ENCODE results near the gene ROM1.

The ROM1 gene, protein sequence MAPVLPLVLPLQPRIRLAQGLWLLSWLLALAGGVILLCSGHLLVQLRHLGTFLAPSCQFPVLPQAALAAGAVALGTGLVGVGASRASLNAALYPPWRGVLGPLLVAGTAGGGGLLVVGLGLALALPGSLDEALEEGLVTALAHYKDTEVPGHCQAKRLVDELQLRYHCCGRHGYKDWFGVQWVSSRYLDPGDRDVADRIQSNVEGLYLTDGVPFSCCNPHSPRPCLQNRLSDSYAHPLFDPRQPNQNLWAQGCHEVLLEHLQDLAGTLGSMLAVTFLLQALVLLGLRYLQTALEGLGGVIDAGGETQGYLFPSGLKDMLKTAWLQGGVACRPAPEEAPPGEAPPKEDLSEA

DNA sequence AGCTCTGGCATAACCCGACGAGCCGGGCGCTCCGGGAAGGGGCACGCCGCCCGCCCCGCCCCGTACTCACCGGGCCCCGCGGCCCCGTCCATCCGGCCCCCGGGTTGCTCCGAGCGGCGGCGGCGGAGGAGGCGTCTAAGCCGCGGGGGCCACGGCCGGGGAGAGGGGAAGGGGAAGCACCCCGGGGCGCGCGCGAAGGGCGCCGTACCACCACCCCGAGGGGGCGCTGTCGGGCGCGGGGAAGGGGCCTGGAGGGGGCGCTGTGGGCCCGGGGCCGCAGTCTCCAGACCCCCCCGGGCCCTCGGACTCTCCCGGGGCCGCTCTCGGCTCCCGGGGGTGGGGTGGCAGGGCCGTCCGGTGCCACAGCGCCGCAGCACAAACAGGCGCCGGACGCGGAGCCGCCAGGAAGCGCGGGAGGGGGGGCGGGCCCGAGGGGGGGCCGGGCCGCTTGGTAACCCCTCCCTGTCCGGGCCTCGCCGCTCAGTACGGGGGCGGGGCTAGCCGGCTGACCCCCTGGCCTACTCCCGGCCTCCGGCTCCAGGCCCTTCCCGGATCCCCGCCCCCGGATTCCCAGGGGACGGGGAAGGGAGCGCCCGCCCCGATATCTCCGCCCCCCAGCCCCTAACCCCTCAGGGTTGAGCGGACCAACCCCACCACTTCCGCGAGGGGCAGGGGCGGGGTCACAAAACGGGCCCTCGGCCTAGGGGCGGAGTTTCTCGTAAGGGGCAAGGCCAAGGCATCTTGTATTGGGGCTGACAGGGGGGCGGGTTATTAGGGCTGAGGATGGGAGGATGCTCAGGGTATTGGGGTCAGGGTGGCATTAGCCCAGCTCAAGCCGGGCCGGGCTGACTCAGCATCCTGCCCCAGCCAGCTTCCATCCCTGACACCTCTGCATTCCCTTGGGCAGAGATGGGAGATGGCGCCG, at the start of gene ROM1, which contains the start of gene EML3:
ROM1 (plus strand) TSS at position 892 of the 925 bp plus-strand sequence; CDS start at position 917, 25 bp downstream.
EML3 (minus strand) TSS at position 410 of the 925 bp plus-strand sequence; CDS start at position 92, 318 bp downstream.
- no peak for TF ChIP-seq GATA2 (IDR thresholded peaks at IDR 0.05; ENCODE audit: low read depth, low read length)
- no peak for TF ChIP-seq GATA3 (IDR thresholded peaks at IDR 0.05; ENCODE audit: low read depth, low read length)

DNA sequence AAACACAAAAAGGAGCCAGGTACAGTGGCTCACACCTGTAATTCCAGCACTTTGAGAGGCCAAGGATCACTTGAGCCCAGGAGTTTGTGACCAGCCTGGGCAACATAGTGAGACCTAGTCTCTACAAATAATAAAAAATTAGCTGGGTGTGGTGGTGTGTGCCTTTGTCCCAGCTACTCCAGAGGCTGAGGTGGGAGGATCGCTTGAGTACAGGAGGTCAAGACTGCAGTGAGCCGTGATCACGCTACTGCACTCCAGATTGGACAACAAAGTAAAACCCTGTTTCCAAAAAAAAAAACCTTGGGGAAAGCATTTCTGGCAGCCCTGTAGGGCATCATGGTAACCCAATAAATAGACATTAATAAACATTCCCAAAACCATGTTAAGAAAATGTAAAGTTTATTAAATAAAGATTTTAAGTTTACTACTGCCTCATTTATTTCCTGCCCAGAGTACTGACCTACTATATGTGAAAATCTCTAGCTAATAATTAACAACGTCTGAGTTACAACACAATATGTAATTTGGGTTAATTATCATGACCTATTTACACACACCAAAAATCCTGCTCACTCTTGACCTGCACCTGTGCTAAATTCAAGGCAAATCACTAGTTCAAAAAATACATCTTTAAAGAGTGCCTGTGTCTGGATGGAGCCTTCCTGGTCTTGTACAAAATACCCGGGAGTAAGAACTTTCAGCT, 47.8 kb upstream of the ROM1 start:
- TF ChIP-seq GATA2 (IDR thresholded peaks at IDR 0.05; ENCODE audit: low read depth, low read length) (no peak), GATA3 (IDR thresholded peaks at IDR 0.05; ENCODE audit: low read depth, low read length) (no peak)

DNA sequence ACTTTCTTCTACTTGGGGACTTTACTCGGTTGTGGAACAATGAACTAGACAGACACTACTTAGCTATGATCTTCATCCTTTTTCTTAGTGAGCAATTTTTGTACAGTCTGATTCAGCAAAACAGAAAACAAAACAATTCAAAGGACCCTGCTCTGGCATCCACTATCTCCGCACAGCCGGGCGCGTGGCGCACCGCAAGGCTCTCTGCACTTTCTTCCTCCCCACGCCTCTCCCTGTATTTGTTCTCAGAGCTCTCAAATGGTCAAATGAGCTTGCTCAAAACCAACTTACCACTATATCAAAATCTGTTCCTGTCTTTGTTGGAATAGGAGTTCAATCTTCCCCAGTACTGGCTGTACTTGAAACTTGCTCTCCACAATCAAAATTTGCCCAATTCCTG, 46.8 kb upstream of the ROM1 start:
- TF ChIP-seq GATA2 (IDR thresholded peaks at IDR 0.05; ENCODE audit: low read depth, low read length): no peak
- no peak for TF ChIP-seq GATA3 (IDR thresholded peaks at IDR 0.05; ENCODE audit: low read depth, low read length)

DNA sequence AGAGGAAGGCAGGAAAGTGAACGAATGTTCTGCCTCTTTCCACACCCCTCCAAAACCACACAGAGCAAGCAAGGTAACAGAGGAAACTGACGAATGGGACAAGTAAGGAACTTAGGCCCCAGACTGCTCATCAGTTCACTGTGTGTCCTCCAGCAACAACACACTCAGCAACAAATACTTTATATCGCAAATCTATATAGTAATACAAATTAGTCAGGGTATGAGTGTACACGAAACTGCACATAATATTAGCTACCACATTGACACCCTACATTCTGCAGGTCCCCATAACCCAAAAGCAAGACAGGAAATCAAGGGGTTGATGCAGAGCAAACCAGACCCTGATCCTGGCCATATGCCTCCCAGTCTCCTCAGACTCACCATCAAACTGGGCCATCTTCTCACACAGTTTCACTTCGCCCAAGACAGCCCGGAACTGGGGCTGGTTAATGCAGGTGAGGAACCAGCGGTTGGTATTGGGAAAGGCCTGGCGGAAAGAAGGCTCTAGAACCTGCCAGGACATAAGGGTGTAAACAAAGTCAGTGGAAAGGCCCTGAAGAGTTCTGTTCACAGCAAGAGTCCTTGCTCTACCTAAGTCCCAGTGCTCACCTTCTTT, 45.9 kb upstream of the ROM1 start:
- TF ChIP-seq GATA2 (IDR thresholded peaks at IDR 0.05; ENCODE audit: low read depth, low read length) (no peak), GATA3 (IDR thresholded peaks at IDR 0.05; ENCODE audit: low read depth, low read length) (no peak)

DNA sequence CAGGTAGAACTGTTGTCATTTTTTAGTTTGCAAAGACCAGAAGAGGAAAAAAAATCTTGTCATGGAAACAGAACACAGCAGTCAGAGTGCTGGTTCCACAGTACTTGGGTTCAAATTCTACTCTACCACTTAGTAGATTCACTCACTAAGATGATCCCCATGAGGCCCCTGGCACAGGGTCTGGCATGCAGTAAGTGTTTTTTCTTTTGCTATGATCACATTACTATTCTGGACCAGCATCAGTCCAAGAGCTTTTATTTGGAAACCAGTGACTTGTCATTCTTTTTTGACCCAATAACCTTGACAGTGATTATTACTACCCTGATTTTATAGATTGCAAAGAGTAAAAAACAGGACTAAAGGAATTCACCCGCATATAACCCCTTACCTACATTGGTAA, 43.4 kb upstream of the ROM1 start:
- TF ChIP-seq GATA3 (IDR thresholded peaks at IDR 0.05; ENCODE audit: low read depth, low read length): no peak
- no peak for TF ChIP-seq GATA2 (IDR thresholded peaks at IDR 0.05; ENCODE audit: low read depth, low read length)

DNA sequence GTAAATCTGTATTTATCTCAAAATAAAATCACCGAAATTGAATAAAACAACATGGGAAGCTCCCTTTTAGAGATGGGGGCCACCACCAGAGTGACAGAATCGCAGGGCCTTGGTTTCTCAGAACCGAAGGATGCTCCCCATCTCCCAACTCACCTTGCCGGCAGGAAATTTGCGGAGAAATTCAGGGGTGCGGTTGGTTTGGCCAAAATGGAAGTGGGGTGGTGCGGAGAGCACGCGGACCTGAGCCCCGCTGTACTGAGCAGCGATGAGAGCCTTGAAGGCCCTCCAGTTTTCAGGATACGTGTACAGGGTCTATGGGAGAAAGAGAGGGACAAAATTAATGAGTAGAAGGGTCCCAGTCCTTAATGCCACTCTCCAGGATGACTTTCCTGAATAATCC, 40.6 kb upstream of the ROM1 start:
- TF ChIP-seq GATA2 (IDR thresholded peaks at IDR 0.05; ENCODE audit: low read depth, low read length) (no peak), GATA3 (IDR thresholded peaks at IDR 0.05; ENCODE audit: low read depth, low read length) (no peak)

DNA sequence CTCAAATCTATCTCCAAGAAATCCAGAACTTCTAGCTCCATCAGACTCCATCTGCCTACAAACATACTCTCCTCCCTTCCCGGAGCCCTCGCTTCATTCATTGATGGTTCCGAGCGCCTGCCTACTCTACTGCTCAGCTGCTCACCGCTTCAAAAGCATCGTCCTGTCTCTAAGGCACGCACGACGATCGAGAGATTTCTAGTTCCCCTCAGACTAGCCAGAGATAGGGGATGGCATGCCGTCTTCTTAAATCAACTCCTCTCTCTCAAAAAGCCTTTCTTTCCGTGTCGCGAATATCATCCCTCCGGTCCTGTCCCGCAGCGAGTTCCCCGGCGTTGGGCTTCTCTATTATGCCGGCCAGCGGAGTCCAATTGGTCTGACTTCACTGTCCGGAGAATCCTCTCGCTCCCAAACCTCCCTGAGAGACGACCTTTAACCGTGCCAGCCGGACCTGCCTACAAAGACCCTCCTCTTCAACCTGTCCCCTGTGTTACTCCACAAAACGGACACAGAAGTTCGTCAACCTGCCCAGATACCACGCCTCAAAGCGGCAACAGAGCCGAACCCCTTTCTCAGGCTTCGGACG, 40.0 kb upstream of the ROM1 start:
- TF ChIP-seq GATA2 (IDR thresholded peaks at IDR 0.05; ENCODE audit: low read depth, low read length) (no peak), GATA3 (IDR thresholded peaks at IDR 0.05; ENCODE audit: low read depth, low read length) (no peak)

DNA sequence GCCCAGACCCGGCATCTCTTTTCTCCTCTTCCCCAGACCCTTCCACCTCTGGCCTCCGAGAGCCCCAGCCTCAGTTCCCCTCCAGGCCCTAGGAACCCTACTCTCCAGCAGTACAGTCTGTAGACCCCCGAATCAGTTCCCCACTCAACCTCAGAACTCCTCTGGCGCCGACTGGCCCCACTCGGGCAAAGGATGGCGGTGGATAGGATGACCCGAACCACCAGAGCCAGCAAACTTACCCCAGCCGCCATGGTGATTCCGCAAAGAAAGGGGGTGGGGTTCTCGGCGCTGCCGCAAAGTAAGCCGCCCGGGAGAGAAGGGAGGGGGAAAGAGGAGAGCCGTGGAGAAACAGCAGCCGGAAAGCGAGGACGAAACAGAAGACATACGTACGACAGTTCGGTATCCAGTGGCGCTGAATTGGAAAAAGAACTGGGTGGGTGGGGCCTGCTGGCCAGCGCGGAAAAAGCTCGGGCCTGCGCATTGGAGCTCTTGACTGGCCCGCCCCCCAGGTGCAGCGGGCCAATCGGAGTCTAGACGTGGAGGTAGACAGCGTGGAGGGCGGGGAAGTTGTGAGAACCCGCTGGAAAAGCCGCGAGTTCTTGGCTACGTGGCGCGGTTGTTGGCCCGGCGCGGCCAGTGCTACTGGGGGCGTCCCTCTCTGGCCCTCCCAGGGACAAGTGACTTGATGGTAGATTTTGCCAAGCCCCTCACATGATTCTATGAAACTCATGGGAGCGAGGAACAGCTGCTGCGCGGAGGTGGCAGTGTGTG, 39.3 kb upstream of the ROM1 start, which contains the start of gene EEF1G:
EEF1G (minus strand) TSS at position 300 of the 771 bp plus-strand sequence; CDS start at position 251, 49 bp downstream.
- TF ChIP-seq GATA2 (IDR thresholded peaks at IDR 0.05; ENCODE audit: low read depth, low read length): no peak
- no peak for TF ChIP-seq GATA3 (IDR thresholded peaks at IDR 0.05; ENCODE audit: low read depth, low read length)

DNA sequence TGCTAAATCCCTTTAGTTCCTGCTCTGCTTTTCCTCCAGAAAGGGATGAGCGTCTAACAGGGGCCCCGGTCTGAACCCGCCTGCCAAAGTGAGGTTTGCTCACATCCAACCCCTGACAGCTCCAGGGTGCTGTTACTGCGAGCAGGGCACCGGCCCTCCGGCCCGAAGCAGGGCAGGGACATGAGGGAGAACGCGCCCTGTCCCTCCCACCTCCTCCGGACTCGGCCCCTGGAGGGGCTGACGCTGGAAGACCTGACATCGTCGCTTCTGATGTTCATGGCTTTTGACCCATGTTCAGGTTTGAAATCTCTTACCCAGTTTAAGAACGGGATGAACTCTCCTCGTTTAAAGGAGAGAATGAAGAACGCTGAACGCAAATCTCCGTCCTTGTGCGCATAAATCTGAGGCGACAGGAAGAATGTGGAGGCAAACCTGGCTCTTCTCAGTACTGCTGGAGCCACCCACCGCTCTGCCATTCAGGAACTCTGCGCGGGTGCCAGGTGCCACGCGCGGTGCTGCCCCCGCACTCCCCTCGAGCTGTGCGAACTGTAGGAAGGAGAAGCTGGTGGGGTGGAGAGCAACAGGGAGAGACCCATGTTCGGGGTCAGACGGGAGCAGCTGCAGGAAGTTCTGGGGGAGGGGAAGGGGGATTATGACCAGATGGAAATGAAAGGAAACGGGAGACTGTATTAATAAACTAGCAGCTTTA, 38.5 kb upstream of the ROM1 start:
- TF ChIP-seq GATA3 (IDR thresholded peaks at IDR 0.05; ENCODE audit: low read depth, low read length) (no peak), GATA2 (IDR thresholded peaks at IDR 0.05; ENCODE audit: low read depth, low read length) (no peak)

DNA sequence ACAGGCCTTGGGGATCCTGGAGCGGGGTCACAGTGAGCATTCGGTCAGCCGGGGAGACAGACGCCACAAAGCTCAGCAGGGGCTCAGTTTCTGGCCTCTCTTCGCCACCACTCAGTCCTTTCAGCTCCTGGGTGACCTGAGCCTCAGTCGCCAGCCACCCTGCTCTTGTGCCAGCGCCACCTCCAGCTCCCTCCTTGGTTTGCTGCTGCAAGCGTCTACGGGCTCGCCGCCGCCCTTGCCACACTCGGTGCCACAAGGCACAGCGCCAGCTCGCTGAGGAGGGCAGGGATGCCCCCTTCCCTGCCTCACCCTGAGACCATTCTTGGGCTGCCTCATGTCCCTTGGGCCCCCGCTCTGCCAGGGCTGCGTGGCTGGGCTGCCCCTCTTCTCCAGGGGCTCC, 37.9 kb upstream of the ROM1 start:
- no peak for TF ChIP-seq GATA2 (IDR thresholded peaks at IDR 0.05; ENCODE audit: low read depth, low read length)
- no peak for TF ChIP-seq GATA3 (IDR thresholded peaks at IDR 0.05; ENCODE audit: low read depth, low read length)

DNA sequence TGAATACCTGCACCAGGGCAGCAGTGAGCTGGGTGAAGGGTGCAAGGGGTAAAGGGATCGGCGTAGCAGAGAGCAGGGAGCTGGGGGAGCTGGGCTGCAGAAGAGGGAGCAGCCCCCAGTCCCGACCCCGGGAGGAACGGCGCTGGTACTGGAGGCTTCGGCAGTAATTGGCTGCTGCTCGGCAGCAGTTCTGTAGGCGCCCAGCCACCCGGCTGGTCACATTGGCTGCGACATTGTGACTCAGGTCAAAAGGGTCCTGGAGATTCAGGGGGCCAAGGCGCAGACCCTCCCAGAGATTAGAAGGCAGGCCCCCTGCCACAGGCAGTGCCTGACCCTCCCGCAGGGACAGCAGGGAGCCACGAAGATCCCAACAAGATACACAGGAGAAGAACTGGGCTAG, 37.2 kb upstream of the ROM1 start:
- TF ChIP-seq GATA3 (IDR thresholded peaks at IDR 0.05; ENCODE audit: low read depth, low read length): no peak
- no peak for TF ChIP-seq GATA2 (IDR thresholded peaks at IDR 0.05; ENCODE audit: low read depth, low read length)

Data from SH-SY5Y (cell line).